ENCODE results near the gene LAIR2. TPM values are rescaled to one million over a fixed set of nuclear protein-coding genes. Genes with fewer than 3 reads are reported as not detected.
A peak's percentile ranks its signal among the peaks of the same experiment; 100 is the strongest.
"Not testable (repeated sequence)": the region's sequence is repeated elsewhere in the genome, so short reads cannot be mapped to it uniquely, and the experiment has no call there.

LAIR2 gene
- total RNA-seq, 1 experiment from 2014 or later, result not detected

DNA sequence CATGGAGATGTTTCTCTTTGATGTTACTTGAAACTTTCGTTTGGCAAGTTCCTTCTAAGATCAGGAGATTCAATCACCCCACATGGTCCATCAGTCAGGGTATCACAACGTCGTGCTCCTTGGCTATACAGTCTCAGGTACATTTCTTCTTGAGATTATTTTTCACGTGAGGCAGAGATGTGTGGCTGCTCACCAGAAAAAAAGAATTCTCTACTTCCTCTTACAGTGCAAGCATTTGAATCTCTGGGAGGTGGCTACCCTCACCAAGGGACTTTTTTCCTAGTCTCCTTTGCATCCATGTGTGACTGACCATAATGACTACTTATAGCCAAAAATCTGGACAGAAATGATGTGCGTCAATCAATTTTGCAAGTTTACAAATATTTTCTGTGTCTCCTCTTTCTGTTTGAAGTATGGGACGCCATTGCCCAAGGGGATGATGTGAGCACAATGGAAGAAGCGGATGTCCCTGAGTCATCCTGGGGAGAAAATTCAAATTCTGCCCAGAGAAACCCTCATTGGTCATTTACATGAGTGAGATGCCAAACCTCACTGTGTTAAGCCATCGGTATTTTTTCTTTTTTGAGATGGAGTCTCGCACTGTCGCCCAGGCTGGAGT, 8.6 kb upstream of the LAIR2 start:
- DNase-seq (ENCODE audit: low spot score), result no peak

GRCh38 chr19:54495284-54495683, 7.3 kb upstream of the LAIR2 start:
- DNase-seq (ENCODE audit: low spot score), result not testable (repeated sequence)

DNA sequence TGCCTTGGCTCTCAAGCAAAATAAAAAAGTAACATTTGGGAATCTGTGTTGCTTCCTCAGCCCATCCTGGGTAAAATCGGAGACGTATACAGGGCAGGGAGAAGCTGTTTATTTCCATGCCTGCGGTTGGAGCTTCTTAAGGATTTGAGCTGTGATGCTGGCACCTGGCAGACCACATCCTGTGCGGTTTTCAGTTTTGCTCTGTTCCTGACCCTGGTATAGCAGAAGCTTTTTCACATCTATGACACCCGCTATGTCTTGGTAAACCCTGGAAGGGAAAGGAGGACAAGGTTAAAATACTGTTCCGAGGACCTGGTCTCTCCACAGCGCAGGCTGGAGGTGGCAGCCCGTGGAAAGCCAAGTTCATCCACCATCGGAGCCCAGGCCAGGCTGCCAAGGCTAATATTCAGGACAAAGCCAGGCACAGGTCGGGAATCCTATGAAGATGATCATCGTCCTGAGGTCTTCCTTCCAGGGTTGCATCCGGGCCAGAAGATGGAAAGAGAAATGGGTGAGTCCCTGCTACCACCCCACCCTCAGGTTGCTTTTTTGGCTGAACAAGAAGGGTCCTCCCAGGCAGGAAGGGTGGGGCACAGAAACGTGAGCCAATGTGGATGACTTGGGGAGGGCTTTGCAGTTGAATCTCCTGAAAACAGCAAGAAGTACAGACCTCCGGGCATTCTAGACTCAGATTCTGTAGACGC, 4.7 kb upstream of the LAIR2 start:
- DNase-seq (ENCODE audit: low spot score), result not testable (repeated sequence)

- DNase-seq (ENCODE audit: low spot score), result not testable (repeated sequence)
These were observed 4.2 kb upstream of the LAIR2 start for GRCh38 chr19:54498451-54498772.

DNA sequence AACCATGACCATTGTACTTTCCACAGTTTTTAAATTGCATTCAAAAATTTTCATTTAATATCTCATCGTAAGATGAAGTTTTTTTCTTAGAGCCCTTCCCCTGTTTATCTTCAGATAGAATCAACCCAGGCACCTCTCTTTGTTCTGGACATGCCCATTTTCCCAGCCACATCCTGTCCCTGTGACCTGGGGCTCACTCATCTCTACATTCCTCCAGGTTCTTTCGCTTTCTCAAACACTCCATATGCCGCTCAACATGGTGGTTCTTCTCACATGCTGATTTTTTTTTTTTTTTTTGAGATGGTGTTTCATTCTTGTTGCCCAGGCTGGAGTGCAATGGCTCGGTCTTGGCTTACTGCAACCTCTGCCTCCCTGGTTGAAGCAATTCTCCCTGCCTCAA, 2.9 kb downstream of the LAIR2 start:
- not testable (repeated sequence) for DNase-seq (ENCODE audit: low spot score)

GRCh38 chr19:54506079-54506478, 3.4 kb downstream of the LAIR2 start:
- no peak for DNase-seq (ENCODE audit: low spot score)

DNA sequence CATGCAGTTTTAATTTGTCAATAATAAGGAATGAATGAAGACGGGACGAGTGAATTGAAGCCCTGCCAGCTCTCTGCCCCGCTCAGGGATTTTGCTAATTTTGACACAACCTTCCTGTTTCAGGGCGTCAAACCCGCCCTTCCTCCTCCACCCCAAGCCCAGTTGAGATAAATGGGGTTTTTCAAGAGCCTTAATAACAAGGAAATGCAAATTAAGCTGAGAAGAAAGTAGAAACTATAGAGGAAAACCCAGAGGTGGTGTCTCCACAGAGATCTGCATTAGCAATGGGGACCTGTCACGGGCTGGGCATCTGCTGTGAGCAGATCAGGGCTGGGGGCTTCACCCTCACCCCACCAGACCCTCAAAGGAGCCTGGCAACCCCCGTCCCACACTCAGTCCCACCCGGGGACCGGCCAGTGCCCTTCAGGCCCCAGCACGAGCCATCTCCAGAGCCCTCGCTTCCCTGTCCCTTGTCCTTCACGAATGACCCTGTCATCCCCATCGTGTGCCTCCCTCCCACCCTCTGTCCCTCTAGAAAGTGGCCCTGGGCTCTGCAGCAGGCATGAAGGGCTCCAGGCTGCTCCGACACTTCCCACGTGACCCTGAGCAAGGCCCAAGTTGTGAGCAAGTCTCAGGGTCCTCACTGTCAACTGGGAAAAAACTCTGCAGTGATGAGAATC, 4.5 kb downstream of the LAIR2 start:
- DNase-seq (ENCODE audit: low spot score), result not testable (repeated sequence)

GRCh38 chr19:54507824-54508223, 5.2 kb downstream of the LAIR2 start:
- no peak for DNase-seq (ENCODE audit: low spot score)

DNA sequence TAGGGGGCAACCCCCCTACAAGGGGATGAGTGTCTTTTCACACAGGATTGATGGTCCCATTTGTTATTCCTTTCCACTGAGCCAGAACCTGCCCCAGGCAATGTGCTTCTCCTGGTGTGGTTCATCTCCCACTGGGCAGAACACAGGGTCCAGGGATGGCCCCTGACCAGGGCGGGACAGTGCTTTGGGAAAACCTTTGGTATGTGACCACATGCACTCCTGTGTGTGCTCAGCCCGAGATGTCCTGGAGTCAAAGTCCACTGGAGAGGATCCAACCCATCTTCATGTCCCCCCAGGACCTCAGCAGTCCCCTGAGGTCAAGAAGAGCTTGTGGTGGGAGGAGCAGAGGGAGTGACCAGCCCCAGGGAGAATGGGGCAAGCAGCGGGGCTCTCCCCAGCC, 5.9 kb downstream of the LAIR2 start:
- DNase-seq (ENCODE audit: low spot score), result not testable (repeated sequence)

DNA sequence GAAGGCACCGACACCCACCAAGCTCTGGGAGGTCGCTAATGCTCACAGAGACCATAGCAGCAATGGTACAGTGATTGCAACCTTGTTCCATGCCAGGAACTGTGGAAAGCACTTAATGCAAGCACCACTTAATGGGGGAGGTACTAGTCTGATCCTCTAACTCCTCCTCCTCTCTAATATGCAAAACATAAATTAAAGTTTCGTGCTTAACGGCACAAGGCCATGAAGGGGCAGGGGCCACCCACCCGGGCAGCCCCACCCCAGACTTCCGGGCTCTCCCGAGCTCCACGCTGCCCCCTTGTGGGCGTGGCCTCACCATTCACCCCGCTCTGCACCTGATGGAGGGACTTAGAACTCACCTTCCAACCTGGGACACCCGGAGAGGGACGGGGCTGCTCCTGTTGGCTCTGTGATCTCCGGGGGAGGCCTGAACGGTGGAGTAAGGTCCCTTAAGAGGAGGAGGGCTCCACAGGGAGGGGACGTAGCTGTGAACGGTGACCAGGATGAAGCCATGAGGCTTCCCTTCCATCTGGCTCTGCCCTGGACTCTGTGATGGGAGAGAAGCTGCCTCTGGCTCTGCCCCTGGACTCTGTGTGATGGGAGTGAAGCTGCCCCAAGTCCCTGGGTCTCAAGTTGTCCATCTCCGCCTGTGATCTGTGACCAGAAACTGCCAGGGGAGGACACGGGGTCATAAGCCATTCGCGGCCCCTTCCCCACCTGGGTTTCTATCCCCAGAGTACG, 6.7 kb downstream of the LAIR2 start:
- DNase-seq (ENCODE audit: low spot score), result not testable (repeated sequence)

DNA sequence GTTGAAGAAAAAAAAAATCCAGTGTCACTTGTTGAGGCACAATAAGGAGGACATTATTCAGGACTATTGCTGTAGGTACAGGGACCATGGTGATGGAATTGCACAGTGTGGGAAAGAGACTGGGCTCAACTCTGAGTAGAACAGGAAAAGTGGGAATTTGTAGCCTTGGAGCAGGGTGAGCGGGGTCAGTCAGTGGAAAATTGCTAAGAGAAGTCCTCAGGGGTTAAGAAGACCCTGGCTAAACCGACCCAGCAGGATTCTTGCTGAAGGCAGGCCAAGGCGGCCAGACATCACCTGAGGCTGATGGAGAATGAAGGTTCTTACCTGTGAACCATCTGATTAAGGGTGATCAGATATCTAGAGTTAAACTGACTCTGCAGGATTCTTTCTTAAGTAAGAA, 12.5 kb downstream of the LAIR2 start:
- no peak for DNase-seq (ENCODE audit: low spot score)

DNA sequence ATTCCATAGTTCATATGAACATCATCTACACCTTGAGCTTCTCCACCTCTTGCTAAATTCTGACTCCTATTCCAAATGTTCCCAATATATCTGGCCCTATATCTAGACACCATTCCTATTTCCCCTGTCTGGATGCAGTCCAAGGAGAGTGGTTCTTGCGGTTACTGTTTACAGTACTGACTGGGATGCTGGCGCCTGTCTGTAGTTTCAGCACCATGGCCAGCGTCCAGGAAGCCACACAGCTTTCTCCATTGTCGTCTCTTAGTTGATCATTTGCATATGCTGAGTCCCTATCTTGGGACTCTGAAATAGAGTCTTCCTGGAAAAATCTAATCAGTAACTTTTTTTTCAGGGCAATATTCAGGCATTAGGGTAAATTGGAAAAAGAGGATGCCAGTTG, 14.9 kb downstream of the LAIR2 start:
- peak; percentile 88 for DNase-seq (ENCODE audit: low spot score)

DNA sequence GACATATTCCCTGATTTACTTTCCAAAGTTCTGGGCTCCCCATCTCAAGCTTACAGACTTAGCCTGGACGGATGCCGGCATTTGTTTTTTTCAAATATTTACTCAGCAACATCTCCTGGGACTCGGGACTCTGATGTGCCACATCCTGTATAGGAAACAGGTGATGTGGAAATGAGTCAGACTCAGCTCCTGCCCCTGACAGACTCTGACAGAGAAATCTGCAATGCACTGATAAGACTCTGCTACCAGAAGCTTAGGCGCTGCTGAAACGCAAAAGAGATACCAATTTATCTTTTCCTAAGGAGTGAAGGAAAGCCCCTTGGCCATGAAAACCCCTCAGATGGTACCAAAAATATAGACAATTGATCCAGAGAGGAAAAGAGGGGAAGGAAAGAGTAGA, 16.2 kb downstream of the LAIR2 start:
- DNase-seq (ENCODE audit: low spot score), result no peak

- no peak for DNase-seq (ENCODE audit: low spot score)
These were observed 18.6 kb downstream of the LAIR2 start for GRCh38 chr19:54521022-54521859.

- no peak for DNase-seq (ENCODE audit: low spot score)
These were observed 19.4 kb downstream of the LAIR2 start for GRCh38 chr19:54521860-54522513.

- DNase-seq (ENCODE audit: low spot score), result no peak
These were observed 20.8 kb downstream of the LAIR2 start for GRCh38 chr19:54523403-54523802.

DNA sequence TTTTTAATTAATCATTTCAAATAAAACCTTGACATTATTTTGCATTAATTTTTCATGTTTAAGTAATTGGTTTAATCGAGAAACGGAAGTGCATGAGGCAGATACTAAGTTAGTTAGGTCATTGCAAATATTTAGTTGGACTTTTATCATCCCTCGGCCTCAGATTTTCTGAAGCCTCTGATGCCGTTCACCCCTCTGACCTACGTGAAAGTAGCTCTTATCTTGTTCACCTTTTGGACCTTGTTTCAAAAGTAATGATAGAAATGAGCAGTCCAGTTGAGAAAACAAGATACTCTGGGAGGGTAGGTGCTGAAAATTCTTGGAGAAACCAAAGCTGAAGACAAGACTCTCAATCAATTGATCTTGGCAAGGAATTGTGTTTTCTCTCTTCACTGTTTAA, 23.0 kb downstream of the LAIR2 start:
- no peak for DNase-seq (ENCODE audit: low spot score)

- DNase-seq (ENCODE audit: low spot score), result no peak
These were observed 24.3 kb downstream of the LAIR2 start for GRCh38 chr19:54526972-54527371.

DNA sequence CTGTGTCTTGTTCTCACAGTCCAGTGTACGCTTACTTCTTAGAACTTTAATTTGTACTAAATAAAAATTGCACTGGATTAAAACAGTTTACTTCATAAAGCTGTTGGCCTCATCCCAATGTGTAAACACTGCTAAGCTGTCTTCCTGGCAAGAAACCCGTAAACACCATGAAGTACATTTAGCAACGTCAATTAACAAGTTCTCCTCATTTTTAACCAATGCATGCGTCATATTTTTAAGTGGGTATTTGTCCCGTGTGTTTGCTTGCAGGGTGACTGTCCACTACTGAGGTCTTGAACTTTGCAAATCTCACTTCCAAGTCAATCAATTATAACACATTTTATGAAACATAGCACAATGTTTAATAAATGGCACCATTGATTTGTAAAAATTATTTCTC, 28.2 kb downstream of the LAIR2 start:
- no peak for DNase-seq (ENCODE audit: low spot score)

- no peak for DNase-seq (ENCODE audit: low spot score)
These were observed 29.9 kb downstream of the LAIR2 start for GRCh38 chr19:54532528-54532927.

DNA sequence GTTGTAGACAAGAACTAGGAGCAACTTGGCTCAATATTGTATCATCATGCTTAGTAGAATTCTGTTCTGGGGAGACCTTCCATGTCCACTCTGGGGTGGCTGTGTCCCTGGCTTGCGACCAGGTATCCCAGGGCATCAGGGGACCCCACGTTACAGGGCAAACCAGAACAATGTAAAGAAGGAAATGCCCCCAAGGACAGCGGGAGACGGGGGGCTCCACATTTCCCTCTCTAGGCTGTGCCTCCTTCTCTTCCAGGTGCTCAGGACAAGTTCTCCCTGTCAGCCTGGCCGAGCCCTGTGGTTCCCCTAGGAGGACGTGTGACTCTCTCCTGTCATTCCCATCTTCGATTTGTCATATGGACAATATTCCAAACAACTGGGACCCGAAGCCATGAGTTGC, 30.8 kb downstream of the LAIR2 start:
- no peak for DNase-seq (ENCODE audit: low spot score)
